Endothelial cell (in vitro differentiated cells): ENCODE results near the gene SNX1. TPM values are rescaled to one million over a fixed set of nuclear protein-coding genes. Genes with fewer than 3 reads are reported as not detected.

Experiments
- DNase-seq: peaks from one replicate; pipeline ENCODE4 v3.0.0; 2021; ENCODE audit warnings: low spot score
- H3K27ac Mint-ChIP-seq: one replicate; pipeline ENCODE4 v1.8.0; 2021; ENCODE audit warnings: mixed read lengths, inconsistent platforms; ENCODE audit not compliant: unreplicated experiment
- H3K27me3 Mint-ChIP-seq: one replicate; pipeline ENCODE4 v1.8.0; 2021; ENCODE audit warnings: mild to moderate bottlenecking, moderate library complexity, mixed read lengths, inconsistent platforms; ENCODE audit not compliant: unreplicated experiment
- H3K36me3 Mint-ChIP-seq: one replicate; pipeline ENCODE4 v1.8.0; 2021; ENCODE audit warnings: mild to moderate bottlenecking, low read depth, mixed read lengths, inconsistent platforms; ENCODE audit not compliant: unreplicated experiment
- H3K4me1 Mint-ChIP-seq: one replicate; pipeline ENCODE4 v1.8.0; 2021; ENCODE audit warnings: mild to moderate bottlenecking, mixed read lengths, inconsistent platforms; ENCODE audit not compliant: unreplicated experiment
- H3K4me3 Mint-ChIP-seq: one replicate; pipeline ENCODE4 v1.8.0; 2021; ENCODE audit warnings: mild to moderate bottlenecking, mixed read lengths, inconsistent platforms; ENCODE audit not compliant: unreplicated experiment
- H3K9me3 Mint-ChIP-seq: one replicate; pipeline ENCODE4 v1.8.0; 2021; ENCODE audit warnings: mixed read lengths, inconsistent platforms; ENCODE audit not compliant: unreplicated experiment
- CTCF ChIP-seq: fragments of 200-600 bp; sonication (generic); IDR thresholded peaks from one replicate; pipeline ENCODE4 v1.5.0; 2021; ENCODE audit warnings: antibody characterized with exemption; ENCODE audit not compliant: unreplicated experiment
- total RNA-seq: library from RNA; stranded (reverse); fragmentation: NEBNext Ultra II Directional; extraction: Animal tissue kit (Norgen Biotek cat#: 25700); gene quantifications from one replicate; pipeline ENCODE4 v1.2.1, GENCODE V29; 2021; ENCODE audit not compliant: unreplicated experiment

The SNX1 gene
- total RNA-seq, 1 donor from 2014 or later = 128 TPM

- H3K36me3 Mint-ChIP-seq = peaks cover 37% of the 10 kb centered on the region
- no peak for TF ChIP-seq CTCF
- peaks cover 2% of the 10 kb centered on the region for H3K27me3 Mint-ChIP-seq
- H3K27ac Mint-ChIP-seq = no peak overlapping the region
- H3K4me1 Mint-ChIP-seq = no peaks in the 10 kb centered on the region
- H3K9me3 Mint-ChIP-seq = no peaks in the 10 kb centered on the region
- H3K4me3 Mint-ChIP-seq = no peak overlapping the region
- DNase-seq = no peak
These were observed 25.8 kb downstream of the SNX1 start for GRCh38 chr15:64121614-64122013.

GRCh38 chr15:64122444-64122843 lies 26.7 kb downstream of the SNX1 start:
- Mint-ChIP-seq H3K36me3 (peaks cover 37% of the 10 kb centered on the region), H3K27me3 (peaks cover 2% of the 10 kb centered on the region), H3K4me3 (no peak overlapping the region), H3K27ac (no peak overlapping the region), H3K4me1 (no peaks in the 10 kb centered on the region), H3K9me3 (no peaks in the 10 kb centered on the region)
- no peak for DNase-seq
- TF ChIP-seq CTCF = no peak

- H3K27me3 Mint-ChIP-seq = peaks cover 2% of the 10 kb centered on the region
- no peak for DNase-seq
- H3K27ac Mint-ChIP-seq = no peak overlapping the region
- TF ChIP-seq CTCF = no peak
- no peak overlapping the region for H3K4me3 Mint-ChIP-seq
- H3K36me3 Mint-ChIP-seq = peaks cover 41% of the 10 kb centered on the region
- H3K9me3 Mint-ChIP-seq = no peaks in the 10 kb centered on the region
- H3K4me1 Mint-ChIP-seq = no peaks in the 10 kb centered on the region
These were observed 27.2 kb downstream of the SNX1 start for GRCh38 chr15:64122936-64123351.

- DNase-seq = no peak
- TF ChIP-seq CTCF = no peak
- Mint-ChIP-seq H3K4me3 (peak overlapping the region; percentile 68), H3K4me1 (no peaks in the 10 kb centered on the region), H3K27me3 (peaks cover 2% of the 10 kb centered on the region), H3K27ac (no peak overlapping the region), H3K9me3 (no peaks in the 10 kb centered on the region), H3K36me3 (peaks cover 38% of the 10 kb centered on the region)
These were observed 30.2 kb downstream of the SNX1 start for GRCh38 chr15:64125978-64126377.

DNA sequence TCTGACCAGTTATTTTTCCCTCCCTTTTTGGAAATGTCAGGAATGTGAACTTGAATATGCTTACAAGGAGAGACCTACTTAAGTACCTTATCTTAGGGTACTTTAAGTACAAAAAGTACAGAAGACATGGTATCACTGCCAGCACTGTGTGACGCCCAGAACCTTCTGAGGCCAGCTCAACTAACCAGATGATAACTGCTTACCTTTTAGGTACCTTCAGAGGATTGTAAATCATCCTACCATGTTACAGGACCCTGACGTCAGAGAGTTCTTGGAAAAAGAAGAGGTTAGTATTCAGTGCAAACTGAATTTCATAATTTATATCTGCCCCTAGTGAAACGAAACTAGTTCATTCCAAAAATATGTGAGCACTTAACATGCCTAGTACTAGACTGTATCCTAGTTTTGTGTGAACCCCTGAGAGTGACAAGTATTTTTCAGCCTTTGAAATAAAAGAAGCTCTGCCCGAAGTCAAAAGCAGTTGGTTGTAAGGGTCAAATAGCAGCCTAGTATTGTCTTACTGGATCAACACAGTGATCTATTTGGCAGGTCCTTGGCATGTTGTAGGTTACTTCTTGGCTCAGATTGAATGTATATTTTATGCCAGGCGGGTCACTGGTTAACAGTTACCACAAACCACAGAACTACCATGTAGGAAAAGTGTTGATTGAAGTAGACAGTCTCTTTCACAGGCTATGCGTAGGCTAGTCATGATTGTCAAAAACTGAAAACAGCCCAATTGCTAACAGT lies 31.9 kb downstream of the SNX1 start:
- Mint-ChIP-seq H3K27me3 (peaks cover 4% of the 10 kb centered on the region), H3K4me1 (peaks cover 3% of the 10 kb centered on the region), H3K27ac (no peak overlapping the region), H3K4me3 (no peak overlapping the region), H3K9me3 (no peaks in the 10 kb centered on the region), H3K36me3 (peaks cover 47% of the 10 kb centered on the region)
- TF ChIP-seq CTCF = no peak
- DNase-seq = no peak
